OCI-LY3 (cell line): ENCODE results near the gene AGBL1.

ENCODE experiments used
- EZH2phosphoT487 ChIP-seq: fragments of 200-600 bp; shearing (Covaris generic); IDR thresholded peaks from 2 replicates; pipeline ENCODE4 v1.6.1; 2018; ENCODE audit warnings: antibody characterized with exemption, mixed run types, low read depth
- TF ChIP-seq, protein P1 (sequence below): fragments of 200-600, 300-600 bp; sonication (generic); IDR thresholded peaks from 2 replicates; pipeline ENCODE4 v1.5.1; 2014; ENCODE audit warnings: antibody characterized with exemption, low read length, low read depth

DNA sequence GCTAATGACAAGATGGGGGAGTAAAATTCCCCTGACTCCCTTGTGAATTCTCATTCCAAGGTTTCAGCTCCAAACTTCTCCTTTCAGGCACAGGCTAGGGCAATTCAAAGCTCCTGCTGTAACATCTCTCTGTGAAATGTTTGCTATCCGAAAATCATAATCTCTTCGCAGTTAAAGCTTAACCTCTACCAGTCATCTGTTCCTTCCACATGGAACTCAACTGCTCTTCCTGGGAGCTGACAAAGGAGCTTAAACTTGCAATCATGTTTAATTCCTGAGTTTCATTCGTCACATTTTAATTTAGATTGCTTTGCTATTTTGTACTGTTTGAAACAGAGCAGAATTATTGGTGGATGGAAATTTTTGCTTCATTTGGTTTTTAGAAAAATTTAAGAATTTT lies 328.6 kb downstream of the AGBL1 start:
- TF ChIP-seq, protein P1, sequence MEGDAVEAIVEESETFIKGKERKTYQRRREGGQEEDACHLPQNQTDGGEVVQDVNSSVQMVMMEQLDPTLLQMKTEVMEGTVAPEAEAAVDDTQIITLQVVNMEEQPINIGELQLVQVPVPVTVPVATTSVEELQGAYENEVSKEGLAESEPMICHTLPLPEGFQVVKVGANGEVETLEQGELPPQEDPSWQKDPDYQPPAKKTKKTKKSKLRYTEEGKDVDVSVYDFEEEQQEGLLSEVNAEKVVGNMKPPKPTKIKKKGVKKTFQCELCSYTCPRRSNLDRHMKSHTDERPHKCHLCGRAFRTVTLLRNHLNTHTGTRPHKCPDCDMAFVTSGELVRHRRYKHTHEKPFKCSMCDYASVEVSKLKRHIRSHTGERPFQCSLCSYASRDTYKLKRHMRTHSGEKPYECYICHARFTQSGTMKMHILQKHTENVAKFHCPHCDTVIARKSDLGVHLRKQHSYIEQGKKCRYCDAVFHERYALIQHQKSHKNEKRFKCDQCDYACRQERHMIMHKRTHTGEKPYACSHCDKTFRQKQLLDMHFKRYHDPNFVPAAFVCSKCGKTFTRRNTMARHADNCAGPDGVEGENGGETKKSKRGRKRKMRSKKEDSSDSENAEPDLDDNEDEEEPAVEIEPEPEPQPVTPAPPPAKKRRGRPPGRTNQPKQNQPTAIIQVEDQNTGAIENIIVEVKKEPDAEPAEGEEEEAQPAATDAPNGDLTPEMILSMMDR = no peak
- no peak for TF ChIP-seq EZH2phosphoT487
